ENCODE measurements around the gene FAM234A. TPM values are rescaled to one million over a fixed set of nuclear protein-coding genes. Genes with fewer than 3 reads are reported as not detected.
A peak's percentile ranks its signal among the peaks of the same experiment; 100 is the strongest.
"Not testable (repeated sequence)": the region's sequence is repeated elsewhere in the genome, so short reads cannot be mapped to it uniquely, and the experiment has no call there.

FAM234A gene
- total RNA-seq, 1 donor: 47.4 TPM

DNA sequence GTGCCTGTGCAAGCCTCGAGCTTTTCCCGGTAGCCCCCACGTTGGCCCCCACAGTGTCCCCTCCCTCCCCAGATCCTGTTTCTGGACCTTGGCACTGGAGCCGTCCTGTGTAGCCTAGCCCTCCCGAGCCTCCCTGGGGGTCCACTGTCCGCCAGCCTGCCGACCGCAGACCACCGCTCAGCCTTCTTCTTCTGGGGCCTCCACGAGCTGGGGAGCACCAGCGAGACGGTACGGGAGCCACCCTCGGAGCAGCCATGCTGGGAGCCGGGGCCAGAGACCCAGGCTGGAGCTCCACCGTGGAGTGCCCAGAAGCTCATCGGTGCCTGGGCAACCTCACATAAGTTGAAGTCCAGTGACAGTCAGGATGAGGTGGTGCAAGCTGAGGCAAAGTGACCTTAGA, 29.3 kb downstream of the FAM234A start:
- no peak for DNase-seq (ENCODE audit: low read depth in 2 of 3, low spot score in 2 of 3)

- no peak for DNase-seq (ENCODE audit: low read depth in 2 of 3, low spot score in 2 of 3)
Observed at GRCh38 chr16:264440-264951, 29.9 kb downstream of the FAM234A start.

DNA sequence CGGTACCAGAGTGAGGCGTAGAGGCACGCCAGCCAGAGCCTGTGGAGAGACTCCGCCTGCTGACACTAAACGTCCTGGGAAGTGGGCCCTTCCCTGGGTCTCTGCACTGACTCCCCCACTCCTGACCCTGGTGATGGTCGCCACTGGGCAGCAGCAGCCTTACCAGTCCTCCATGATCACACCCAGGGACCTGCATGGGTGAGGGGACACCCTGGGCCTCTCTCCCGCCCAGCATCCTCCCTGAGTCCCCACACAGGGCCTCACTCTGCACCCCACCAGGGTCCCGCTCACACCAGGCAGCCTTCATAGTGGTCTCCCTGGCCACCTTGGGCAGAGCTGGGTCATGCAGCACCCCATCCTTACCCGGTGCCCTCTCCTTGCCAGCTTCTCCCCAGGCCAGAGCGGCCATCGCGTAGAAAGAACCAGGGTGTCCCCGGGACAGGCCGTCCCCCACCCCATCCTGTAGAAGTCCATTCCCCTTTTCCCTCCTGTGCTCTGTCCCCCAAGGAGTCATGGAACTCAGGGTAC, 30.4 kb downstream of the FAM234A start:
- DNase-seq (ENCODE audit: low read depth in 2 of 3, low spot score in 2 of 3): no peak

GRCh38 chr16:265711-266110, 31.1 kb downstream of the FAM234A start:
- no peak for DNase-seq (ENCODE audit: low read depth in 2 of 3, low spot score in 2 of 3)

DNA sequence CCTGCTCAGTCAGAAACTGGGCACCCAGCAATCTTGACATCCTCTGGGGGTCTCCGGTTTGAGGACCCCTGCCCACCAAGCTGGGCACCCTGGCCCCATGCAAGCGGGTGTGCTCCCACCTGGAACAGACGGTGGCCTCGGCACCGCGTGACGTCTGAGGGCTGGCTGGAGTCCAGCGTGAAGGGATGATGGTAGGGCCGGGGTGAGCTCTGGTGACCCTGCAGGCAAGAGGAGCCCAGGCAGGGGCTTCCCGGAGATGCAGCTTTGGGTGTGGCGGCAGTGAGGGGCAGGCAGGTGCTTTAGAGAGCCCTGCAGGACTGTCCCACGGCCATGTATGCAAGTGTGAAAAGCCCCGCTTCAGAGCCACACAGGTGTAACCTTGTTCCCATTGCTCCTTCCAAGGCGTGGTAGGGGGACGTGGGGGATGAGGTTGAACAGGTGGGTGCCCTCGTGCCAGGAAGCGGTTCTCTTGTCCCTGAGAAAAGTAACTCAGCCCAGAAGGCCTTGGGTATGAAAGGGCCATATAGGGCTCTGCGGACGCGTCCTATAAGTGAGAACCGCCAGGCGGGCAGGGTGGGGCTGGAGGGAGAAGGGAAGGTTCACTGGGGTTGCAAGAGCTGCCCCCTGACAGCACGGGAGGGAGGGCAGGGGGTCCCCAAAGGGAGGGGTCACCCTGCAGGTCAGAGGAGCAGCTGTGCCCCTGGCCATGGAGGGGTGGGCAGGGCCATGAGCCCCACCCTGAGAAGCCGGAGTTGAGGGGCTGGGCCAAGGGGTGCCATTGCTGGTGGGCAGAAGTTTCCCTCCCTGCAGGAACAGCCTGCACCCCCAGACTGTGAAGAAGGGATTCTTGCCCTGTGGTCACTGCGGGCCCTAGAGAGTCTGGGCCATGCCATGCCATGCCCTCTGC, 31.9 kb downstream of the FAM234A start:
- no peak for DNase-seq (ENCODE audit: low read depth in 2 of 3, low spot score in 2 of 3)

DNA sequence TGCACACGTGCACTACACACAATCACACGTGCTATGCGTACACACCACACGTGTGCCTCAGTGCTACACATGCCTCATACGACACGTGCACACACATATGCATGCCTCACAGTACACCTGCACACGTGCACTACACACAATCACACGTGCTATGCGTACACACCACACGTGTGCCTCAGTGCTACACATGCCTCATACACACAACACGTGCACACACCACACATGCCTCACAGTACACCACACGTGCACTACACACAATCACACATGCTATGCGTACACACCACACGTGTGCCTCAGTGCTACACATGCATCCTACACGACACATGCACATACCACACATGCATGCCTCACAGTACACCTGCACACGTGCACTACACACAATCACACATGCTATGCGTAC, 32.9 kb downstream of the FAM234A start:
- not testable (repeated sequence) for DNase-seq (ENCODE audit: low read depth in 2 of 3, low spot score in 2 of 3)

GRCh38 chr16:268141-269053, 33.8 kb downstream of the FAM234A start:
- DNase-seq (ENCODE audit: low read depth in 2 of 3, low spot score in 2 of 3): no peak

- DNase-seq (ENCODE audit: low read depth in 2 of 3, low spot score in 2 of 3): no peak
Observed at GRCh38 chr16:269061-269796, 34.6 kb downstream of the FAM234A start.

GRCh38 chr16:270381-271255, 36.0 kb downstream of the FAM234A start:
- no peak for DNase-seq (ENCODE audit: low read depth in 2 of 3, low spot score in 2 of 3)

DNA sequence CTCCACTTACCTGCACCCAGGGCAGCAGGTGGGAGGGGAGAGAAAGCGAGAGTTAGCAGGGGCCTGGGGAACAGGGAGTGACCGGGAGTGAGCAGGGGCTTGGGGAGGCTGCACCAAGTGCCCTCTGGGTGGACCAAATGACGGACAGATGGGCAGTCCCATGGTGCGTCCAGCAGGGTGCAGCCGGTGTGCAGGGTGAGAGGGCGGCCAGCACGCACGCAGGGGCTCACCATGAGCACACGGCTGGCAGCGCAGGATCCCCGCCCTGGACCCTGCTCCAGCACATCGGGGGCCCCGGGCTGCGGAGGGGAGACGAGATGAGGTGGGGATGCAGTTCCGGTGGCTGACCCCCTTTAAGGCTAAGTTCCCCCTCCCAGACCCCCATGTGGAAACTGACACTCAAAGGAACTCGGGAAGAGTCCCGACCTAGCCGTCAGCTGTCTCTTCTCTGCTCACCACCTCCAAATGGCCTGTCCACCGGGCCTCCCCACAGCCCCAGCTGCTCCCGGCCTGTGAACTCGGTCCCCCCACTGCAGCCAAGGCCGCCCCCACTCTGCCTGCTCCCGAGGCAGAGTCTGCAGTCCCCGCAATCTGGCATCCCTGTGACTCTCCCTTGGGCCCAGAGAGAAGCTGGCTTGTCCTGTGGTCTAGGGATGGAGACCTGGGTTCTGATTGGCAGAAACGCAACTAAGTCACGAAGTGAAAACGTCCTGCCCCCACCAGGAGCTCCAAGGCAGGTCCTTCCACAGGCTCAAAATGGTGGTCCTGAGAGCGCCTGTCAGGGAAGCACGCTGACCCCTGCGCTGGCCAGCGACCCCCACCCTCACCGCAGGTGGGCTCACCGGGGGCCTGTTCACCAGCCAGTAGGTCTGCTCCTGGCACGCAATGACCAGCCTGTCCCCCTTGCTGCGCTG, 38.3 kb downstream of the FAM234A start:
- no peak for DNase-seq (ENCODE audit: low read depth in 2 of 3, low spot score in 2 of 3)

GRCh38 chr16:273547-274421, 39.2 kb downstream of the FAM234A start:
- no peak for DNase-seq (ENCODE audit: low read depth in 2 of 3, low spot score in 2 of 3)

- DNase-seq (ENCODE audit: low read depth in 2 of 3, low spot score in 2 of 3): no peak
Observed at GRCh38 chr16:275041-275641, 40.5 kb downstream of the FAM234A start.

DNA sequence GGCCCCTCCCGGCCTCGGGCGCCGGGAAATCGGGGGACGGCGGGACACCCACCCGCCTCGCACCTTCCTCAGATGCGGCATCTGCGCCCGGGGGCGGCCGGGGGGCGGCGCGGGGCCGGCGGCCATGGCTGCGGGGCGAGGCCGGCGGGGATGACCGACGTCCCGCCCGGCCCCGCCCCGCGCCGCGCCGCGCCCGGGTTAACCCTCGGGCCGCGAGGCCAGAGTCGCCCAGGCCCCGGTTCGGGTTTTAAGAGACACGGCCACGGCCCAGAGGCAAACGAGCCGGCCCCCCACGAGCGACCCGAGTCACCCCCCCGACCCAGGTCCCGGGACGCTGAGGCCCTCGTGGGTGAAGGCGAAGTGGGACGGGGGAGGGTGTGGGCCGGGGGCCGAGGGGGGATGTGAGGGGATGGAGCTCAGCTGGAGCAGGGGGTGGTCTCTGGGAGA, 41.2 kb downstream of the FAM234A start, which contains the start of gene RGS11:
Gene RGS11, minus strand, starts transcription at position 159 of the 447 bp plus-strand sequence. Its CDS starts 33 bp downstream, at position 126.
- DNase-seq (ENCODE audit: low read depth in 2 of 3, low spot score in 2 of 3): no peak

DNA sequence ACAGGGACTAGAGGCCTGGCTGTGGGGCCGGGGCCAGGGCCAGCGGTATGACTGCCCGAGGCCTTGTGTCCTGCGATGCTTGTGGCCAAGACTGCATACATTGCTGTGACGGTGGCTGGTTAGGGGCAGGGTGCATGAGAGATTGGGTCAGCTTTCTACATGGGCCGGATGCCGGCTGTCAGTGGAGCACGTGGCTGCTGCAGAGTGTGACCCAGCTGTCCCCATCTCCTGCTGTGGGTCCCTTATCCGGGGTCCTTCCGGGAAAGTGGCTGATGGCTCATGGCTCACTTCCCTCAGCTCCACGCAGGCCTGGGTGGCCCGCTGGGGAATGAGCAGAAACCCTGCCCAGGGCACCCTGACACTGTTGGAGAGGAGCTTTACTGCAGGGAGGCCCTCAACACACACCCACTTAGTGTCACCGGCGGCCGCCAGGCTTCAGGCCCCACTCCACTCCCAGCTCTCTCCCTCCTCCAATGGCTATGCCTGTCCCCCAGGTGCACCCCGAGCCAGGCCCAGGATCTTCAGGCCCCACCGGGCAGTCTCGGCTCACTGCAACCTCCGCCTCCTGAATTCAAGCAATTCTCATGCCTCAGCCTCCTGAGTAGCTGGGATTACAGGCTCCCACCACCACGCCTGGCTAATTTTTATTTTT, 41.9 kb downstream of the FAM234A start:
- no peak for DNase-seq (ENCODE audit: low read depth in 2 of 3, low spot score in 2 of 3)

DNA sequence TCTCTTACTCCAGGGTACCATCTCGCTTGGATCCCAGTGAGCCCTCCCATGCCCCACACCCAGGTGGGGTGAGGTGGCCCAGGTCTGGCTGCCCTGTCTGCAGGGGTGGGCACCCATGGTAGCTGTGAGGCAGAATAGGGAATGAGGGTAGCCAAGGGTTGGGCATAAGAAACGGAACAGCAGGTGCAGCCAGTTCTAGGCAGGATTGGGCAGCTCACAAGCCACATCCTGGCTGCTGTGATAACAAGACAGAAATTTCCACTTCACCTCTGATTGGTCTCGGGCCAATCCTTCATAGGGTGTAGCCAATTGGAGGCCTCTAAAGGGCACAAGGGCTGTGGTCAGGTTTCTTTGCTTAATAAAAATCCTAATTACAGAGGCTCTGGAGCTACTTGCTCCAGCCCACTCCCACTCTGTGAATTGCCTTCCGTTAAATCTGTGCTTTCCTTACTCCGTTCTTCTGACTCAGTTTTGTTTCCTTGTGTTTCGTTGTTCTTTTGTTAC, 44.3 kb downstream of the FAM234A start:
- peak in 2 of 3 donors; percentile 86 to 95 for DNase-seq (ENCODE audit: low read depth in 2 of 3, low spot score in 2 of 3)

GRCh38 chr16:279531-279930, 44.9 kb downstream of the FAM234A start:
- no peak for DNase-seq (ENCODE audit: low read depth in 2 of 3, low spot score in 2 of 3)
